MCF 10A (cell line): Measurements from ENCODE around the gene TBX1. TPM values are rescaled to one million over a fixed set of nuclear protein-coding genes. Genes with fewer than 3 reads are reported as not detected.

ENCODE experiments used
- BruUV-seq: library from RNA; stranded (reverse); fragments of 400-500 nt; replicated peaks from 2 replicates; lab custom pipeline; 2021; lab: Mats Ljungman, UMichigan
- CTCF ChIA-PET: fragments of 300-600 bp; sonication (Branson Sonifier 250); formaldehyde crosslinking; extraction: SDS; loops from one replicate; lab custom pipeline; 2021; ENCODE audit warnings: antibody characterized with exemption, inconsistent platforms; lab: Yijun Ruan, JAX
- POLR2A ChIA-PET: fragments of 300-600, 350-650 bp; sonication (Branson Sonifier 250); formaldehyde crosslinking; extraction: SDS; loops from one replicate; lab custom pipeline; 2020; ENCODE audit warnings: antibody characterized with exemption, inconsistent platforms; lab: Yijun Ruan, JAX
- DNase-seq: peaks from one replicate; pipeline ENCODE4 v3.0.0-alpha.2; 2018; ENCODE audit not compliant: unreplicated experiment
- H3K27ac Mint-ChIP-seq: one replicate; pipeline ENCODE4 v1.8.0; 2022; ENCODE audit warnings: mild to moderate bottlenecking, low read depth, mixed read lengths; ENCODE audit not compliant: unreplicated experiment
- H3K27me3 Mint-ChIP-seq: one replicate; pipeline ENCODE4 v1.8.0; 2022; ENCODE audit warnings: mixed read lengths; ENCODE audit not compliant: insufficient read depth, unreplicated experiment
- H3K36me3 Mint-ChIP-seq: one replicate; pipeline ENCODE4 v1.8.0; 2022; ENCODE audit warnings: mild to moderate bottlenecking, moderate library complexity, mixed read lengths; ENCODE audit not compliant: insufficient read depth, unreplicated experiment
- H3K4me1 Mint-ChIP-seq: one replicate; pipeline ENCODE4 v1.8.0; 2022; ENCODE audit warnings: mixed read lengths; ENCODE audit not compliant: insufficient read depth, unreplicated experiment
- H3K4me3 Mint-ChIP-seq: one replicate; pipeline ENCODE4 v1.8.0; 2022; ENCODE audit warnings: mild to moderate bottlenecking, moderate library complexity, mixed read lengths; ENCODE audit not compliant: unreplicated experiment
- H3K9me3 Mint-ChIP-seq: one replicate; pipeline ENCODE4 v1.8.0; 2022; ENCODE audit warnings: mixed read lengths; ENCODE audit not compliant: unreplicated experiment
- intact Hi-C: fragments of 100-400 bp; cut with micrococcal nuclease; formaldehyde crosslinking; loops from 2 replicates; pipeline ENCODE4 v1.14.1; 2022
- total RNA-seq: library from RNA; stranded (reverse); gene quantifications from 2 replicates; pipeline ENCODE4 v1.2.3, GENCODE V29; 2022
- TF ChIP-seq, protein P1 (sequence below): fragments of 200-600 bp; IDR thresholded peaks from one replicate; pipeline ENCODE4 v1.8.0; 2022; ENCODE audit warnings: antibody characterized with exemption, mild to moderate bottlenecking; ENCODE audit not compliant: unreplicated experiment

The TBX1 gene
- total RNA-seq, 1 experiment from 2014 or later, result not detected

DNA sequence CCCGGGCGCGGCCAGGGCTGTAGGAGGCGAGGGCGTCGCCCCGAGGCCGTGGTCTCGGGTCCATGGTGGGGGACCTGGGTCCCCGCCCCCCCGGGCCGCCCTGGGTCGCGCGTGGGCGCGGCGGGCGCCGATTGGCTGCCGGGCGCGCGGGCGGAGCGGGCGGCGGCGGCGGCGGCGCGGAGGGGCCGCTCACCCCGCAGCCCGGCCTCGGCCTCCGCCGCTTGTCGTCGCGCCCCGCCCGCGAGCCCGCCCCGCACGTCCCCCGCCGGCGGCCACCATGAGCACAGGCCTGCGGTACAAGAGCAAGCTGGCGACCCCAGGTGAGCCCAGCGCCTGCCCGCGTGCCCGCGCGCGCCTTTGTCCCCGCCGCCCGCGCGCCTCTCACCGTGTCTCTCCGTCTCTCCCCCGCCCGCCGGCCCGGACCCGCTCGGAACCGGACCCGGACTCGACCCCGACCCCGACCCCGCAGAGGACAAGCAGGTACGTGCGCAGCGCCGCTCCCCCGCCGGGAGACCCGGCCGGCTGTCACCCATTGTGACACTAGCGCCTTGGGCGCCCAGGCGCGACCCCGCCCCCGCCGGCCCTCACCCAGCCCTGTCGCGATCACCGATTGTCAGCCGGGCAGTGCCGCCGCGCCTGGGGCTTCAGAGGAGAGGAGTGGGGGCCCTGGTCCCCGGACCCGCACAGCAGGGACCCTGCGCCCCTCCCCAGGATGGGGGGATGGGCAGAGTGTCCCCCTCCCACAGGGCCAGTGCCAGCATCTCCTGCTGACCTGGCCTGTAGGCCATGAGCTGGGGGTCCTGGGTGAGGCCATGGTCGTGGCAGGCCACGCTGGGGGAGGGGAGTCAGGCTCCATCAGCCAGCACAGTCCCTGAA is 46.0 kb upstream of the TBX1 start, which contains the start of gene SEPTIN5:
TSS of gene SEPTIN5 (plus strand) at position 192 of the 876 bp plus-strand sequence. CDS start at position 278, 86 bp downstream.
- BruUV-seq, result no TSS peak
- ChIA-PET CTCF (interaction anchor here (1.4 kb wide), 1 partner anchor 16 kb away, joined by 7 read pairs; no protein-coding TSS in a partner anchor), POLR2A (no interaction called here)
- intact Hi-C loops, result loop anchor here (5.0 to 10.0 kb wide), 3 partner anchors 37 to 420 kb away; partner anchors contain the start of gene CLTCL1
- peak within 1 kb of the TSS; percentile 69 for H3K4me3 Mint-ChIP-seq
- H3K4me1 Mint-ChIP-seq, result peaks cover 3% of the 10 kb centered on the region
- H3K36me3 Mint-ChIP-seq, result no peaks in the 10 kb centered on the region
- TF ChIP-seq, protein P1, sequence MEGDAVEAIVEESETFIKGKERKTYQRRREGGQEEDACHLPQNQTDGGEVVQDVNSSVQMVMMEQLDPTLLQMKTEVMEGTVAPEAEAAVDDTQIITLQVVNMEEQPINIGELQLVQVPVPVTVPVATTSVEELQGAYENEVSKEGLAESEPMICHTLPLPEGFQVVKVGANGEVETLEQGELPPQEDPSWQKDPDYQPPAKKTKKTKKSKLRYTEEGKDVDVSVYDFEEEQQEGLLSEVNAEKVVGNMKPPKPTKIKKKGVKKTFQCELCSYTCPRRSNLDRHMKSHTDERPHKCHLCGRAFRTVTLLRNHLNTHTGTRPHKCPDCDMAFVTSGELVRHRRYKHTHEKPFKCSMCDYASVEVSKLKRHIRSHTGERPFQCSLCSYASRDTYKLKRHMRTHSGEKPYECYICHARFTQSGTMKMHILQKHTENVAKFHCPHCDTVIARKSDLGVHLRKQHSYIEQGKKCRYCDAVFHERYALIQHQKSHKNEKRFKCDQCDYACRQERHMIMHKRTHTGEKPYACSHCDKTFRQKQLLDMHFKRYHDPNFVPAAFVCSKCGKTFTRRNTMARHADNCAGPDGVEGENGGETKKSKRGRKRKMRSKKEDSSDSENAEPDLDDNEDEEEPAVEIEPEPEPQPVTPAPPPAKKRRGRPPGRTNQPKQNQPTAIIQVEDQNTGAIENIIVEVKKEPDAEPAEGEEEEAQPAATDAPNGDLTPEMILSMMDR, result no peak
- DNase-seq, result no peak
- no peaks in the 10 kb centered on the region for H3K27me3 Mint-ChIP-seq
- H3K9me3 Mint-ChIP-seq, result no peaks in the 10 kb centered on the region
- no peak within 1 kb of the TSS for H3K27ac Mint-ChIP-seq

DNA sequence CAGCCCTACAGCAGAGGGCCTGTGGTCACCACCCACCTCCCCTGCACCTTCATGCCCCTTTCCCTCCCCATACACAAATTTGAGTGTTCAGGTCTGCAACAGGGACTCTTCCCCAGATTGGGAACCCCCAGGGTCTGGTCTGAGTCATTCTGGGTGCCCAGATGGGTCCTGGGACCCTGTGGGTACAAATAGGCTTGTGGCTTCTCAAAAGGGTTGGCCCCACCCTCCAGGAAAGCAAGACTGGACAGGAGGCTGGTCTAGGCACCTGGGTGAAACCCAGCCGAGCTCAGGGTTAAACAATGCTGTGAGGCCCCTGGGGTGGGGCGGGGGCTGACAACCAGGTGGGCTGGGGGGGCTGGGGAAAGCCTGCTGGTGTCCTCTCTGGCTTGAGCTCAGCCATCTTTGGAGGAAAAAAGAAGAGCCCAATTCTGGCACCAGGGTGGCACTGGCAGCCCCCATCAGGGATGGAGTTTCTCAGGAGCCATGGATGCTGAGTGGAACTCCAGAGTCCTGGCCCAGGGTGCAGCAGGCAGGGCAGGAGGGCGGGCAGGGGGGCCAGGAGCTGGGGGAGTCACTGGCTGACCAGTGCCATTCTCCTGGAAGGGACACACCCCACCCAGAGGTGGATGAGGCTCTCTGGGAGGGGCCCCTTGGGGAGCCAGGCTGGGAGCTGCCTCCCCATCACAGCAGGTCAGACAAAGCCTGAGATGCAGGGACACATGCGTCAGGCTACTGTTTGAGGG is 45.2 kb upstream of the TBX1 start:
- no peaks in the 10 kb centered on the region for H3K36me3 Mint-ChIP-seq
- peak overlapping the region; percentile 69 for H3K4me3 Mint-ChIP-seq
- TF ChIP-seq, protein P1, result no peak
- no peak overlapping the region for H3K27ac Mint-ChIP-seq
- H3K27me3 Mint-ChIP-seq, result no peaks in the 10 kb centered on the region
- no TSS peak for BruUV-seq
- DNase-seq, result no peak
- intact Hi-C loops, result loop anchor here (5.0 to 10.0 kb wide), 3 partner anchors 38 to 421 kb away; partner anchors contain the start of gene CLTCL1
- H3K4me1 Mint-ChIP-seq, result peaks cover 3% of the 10 kb centered on the region
- CTCF ChIA-PET, result interaction anchor here (1.4 kb wide), 1 partner anchor 15 kb away, joined by 7 read pairs; no protein-coding TSS in a partner anchor
- POLR2A ChIA-PET, result no interaction called here
- no peaks in the 10 kb centered on the region for H3K9me3 Mint-ChIP-seq

DNA sequence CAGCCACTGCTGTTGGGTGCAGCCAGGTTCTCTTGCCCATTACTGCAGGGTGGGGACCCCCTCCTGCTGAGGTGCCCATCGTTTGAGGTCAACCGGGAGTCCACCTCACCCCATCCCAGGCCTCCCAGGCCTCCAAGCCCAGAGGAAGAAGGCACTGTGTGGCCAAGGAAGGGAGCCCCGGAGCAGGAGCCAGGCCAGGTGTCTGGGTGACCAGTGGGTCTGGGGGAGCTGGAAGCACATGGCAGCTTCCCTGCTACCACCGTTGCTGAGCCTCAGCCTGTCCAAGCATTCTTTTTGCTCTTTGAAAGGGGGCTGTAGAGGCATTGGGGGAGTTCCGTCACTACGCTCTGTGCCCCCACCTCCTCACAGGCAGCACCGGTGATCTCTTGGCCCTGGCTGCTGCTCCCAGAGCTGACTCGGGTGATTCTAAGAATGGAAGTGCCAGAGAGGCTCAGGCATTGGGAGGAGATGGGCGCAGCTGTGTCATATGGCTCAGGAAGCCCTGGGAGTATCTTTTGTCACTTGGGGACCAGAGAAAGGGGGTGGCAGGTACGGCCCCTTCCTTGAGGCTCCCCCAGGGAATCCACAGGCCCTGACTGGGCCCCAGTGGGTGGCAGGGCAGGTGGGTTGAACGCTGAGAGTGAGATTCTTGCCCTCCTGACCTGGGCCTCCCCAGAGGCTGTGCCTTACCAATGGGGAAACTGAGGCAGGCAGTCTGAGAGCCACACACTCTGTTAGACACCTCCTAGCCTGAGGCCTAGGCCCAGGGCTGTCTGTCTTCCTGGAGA is 44.3 kb upstream of the TBX1 start:
- TF ChIP-seq, protein P1, result no peak
- DNase-seq, result no peak
- Mint-ChIP-seq H3K4me1 (peaks cover 3% of the 10 kb centered on the region), H3K9me3 (no peaks in the 10 kb centered on the region), H3K4me3 (no peak overlapping the region), H3K36me3 (no peaks in the 10 kb centered on the region), H3K27ac (no peak overlapping the region), H3K27me3 (no peaks in the 10 kb centered on the region)
- ChIA-PET POLR2A (no interaction called here), CTCF (interaction anchor here (1.0 to 1.4 kb wide), 2 partner anchors 14 to 36 kb away, joined by 4 to 7 read pairs; no protein-coding TSS in a partner anchor)
- intact Hi-C loops, result loop anchor here (5.0 to 10.0 kb wide), 3 partner anchors 39 to 421 kb away; partner anchors contain the start of gene CLTCL1
- no TSS peak for BruUV-seq
